Pancreas (tissue), 8 donors: ENCODE measurements around the gene ERGIC3. TPM values are rescaled to one million over a fixed set of nuclear protein-coding genes. Genes with fewer than 3 reads are reported as not detected.

Source experiments
- polyA plus RNA-seq, 2 donors: library from polyadenylated mRNA; stranded (reverse); fragments of 200-250 nt; gene quantifications; one replicate each; pipeline ENCODE4 v1.2.3, GENCODE V29; 2013
- total RNA-seq, 6 donors: library from RNA; stranded (reverse); fragmentation: NEBNext Ultra II Directional in 4 of 6; extraction: Animal tissue kit (Norgen Biotek cat#: 25700) in 4 of 6; gene quantifications; one replicate each; pipeline versions ENCODE4 v1.2.1 to v1.2.4, GENCODE V29; 2021 to 2023
- donor health status: healthy with polysubstance abuse.
- donor health status: DM: no; HTN: no; CAD: no; lungs with moderate emphysema.
- donor health status: DM: no; HTN: no; CAD: no.
- donor health status: Bipolar disorder and iron deficiency.
- donor health status: DM: yes; HTN: yes; CAD: no.
- donor health status: DM: no; HTN: no; CAD: no.
- donor health status: DM: no; HTN: no; CAD: no.
- donor health status: DM: yes; HTN: yes; CAD: no.

Gene ERGIC3
- total and polyA plus RNA-seq, 8 donors: 112 to 168 (median 135) TPM

Other genes with a start within 250 kb of the ERGIC3 start
- gene FAM83C, start 249.7 kb upstream of the ERGIC3 start, total RNA-seq: not detected
- gene FAM83C, start 249.7 kb upstream of the ERGIC3 start, polyA plus RNA-seq: not detected
- gene UQCC1, start 130.1 kb upstream of the ERGIC3 start, total RNA-seq: 10 to 100 TPM; 10.9 to 32.4 (median 15.7) TPM
- gene UQCC1, start 130.1 kb upstream of the ERGIC3 start, polyA plus RNA-seq: 10 to 100 TPM; 11.4 to 22.4 TPM
- not detected for gene GDF5, start 103.8 kb upstream of the ERGIC3 start, total RNA-seq
- under 1 TPM in 1 of 2 donors, not detected in 1; 0.05 TPM for gene GDF5, start 103.8 kb upstream of the ERGIC3 start, polyA plus RNA-seq
- gene CEP250, start 86.5 kb upstream of the ERGIC3 start, total RNA-seq: 10 to 100 TPM in 3 of 6 donors, 1 to 10 TPM in 3; 4.5 to 16.0 (median 10.0) TPM
- 10 to 100 TPM in 1 of 2 donors, 1 to 10 TPM in 1; 7.2 to 16.2 TPM for gene CEP250, start 86.5 kb upstream of the ERGIC3 start, polyA plus RNA-seq
- gene C20orf173, start 12.4 kb upstream of the ERGIC3 start, total RNA-seq: not detected
- gene C20orf173, start 12.4 kb upstream of the ERGIC3 start, polyA plus RNA-seq: not detected
- gene SPAG4, start 73.8 kb downstream of the ERGIC3 start, total RNA-seq: 10 to 100 TPM; 32.7 to 65.9 (median 38.2) TPM
- 10 to 100 TPM; 32.2 to 51.3 TPM for gene SPAG4, start 73.8 kb downstream of the ERGIC3 start, polyA plus RNA-seq
- 100 to 1,000 TPM in 1 of 6 donors, 10 to 100 TPM in 5; 59.7 to 100 (median 70.6) TPM for gene CPNE1, start 122.8 kb downstream of the ERGIC3 start, total RNA-seq
- 100 to 1,000 TPM; 131 to 138 TPM for gene CPNE1, start 122.8 kb downstream of the ERGIC3 start, polyA plus RNA-seq
- 10 to 100 TPM; 21.0 to 46.7 (median 28.3) TPM for gene RBM12, start 122.8 kb downstream of the ERGIC3 start, total RNA-seq
- 1 to 10 TPM; 6.2 to 9.7 TPM for gene RBM12, start 122.8 kb downstream of the ERGIC3 start, polyA plus RNA-seq
- gene NFS1, start 157.3 kb downstream of the ERGIC3 start, total RNA-seq: 10 to 100 TPM; 11.0 to 19.5 (median 12.8) TPM
- gene NFS1, start 157.3 kb downstream of the ERGIC3 start, polyA plus RNA-seq: 10 to 100 TPM; 23.8 to 34.8 TPM
- gene ROMO1, start 157.3 kb downstream of the ERGIC3 start, total RNA-seq: 10 to 100 TPM; 38.6 to 65.1 (median 62.0) TPM
- 100 to 1,000 TPM; 275 to 310 TPM for gene ROMO1, start 157.3 kb downstream of the ERGIC3 start, polyA plus RNA-seq
- 100 to 1,000 TPM in 4 of 6 donors, 10 to 100 TPM in 2; 98.7 to 200 (median 127) TPM for gene RBM39, start 200.2 kb downstream of the ERGIC3 start, total RNA-seq
- gene RBM39, start 200.2 kb downstream of the ERGIC3 start, polyA plus RNA-seq: 100 to 1,000 TPM; 255 to 426 TPM
- 10 to 100 TPM; 11.1 to 20.3 (median 12.1) TPM for gene PHF20, start 229.9 kb downstream of the ERGIC3 start, total RNA-seq
- 10 to 100 TPM in 1 of 2 donors, 1 to 10 TPM in 1; 9.4 to 11.9 TPM for gene PHF20, start 229.9 kb downstream of the ERGIC3 start, polyA plus RNA-seq